Calu3 (cell line): Measurements from ENCODE around the gene AGBL2. TPM values are rescaled to one million over a fixed set of nuclear protein-coding genes. Genes with fewer than 3 reads are reported as not detected.
A peak's percentile ranks its signal among the peaks of the same experiment; 100 is the strongest.

Source experiments
- BruUV-seq: library from RNA; stranded (reverse); fragments of 400-500 nt; replicated peaks from 2 replicates; lab custom pipeline; 2021; lab: Mats Ljungman, UMichigan
- CTCF ChIA-PET: fragments of 300-600 bp; sonication (Branson Sonifier 250); formaldehyde crosslinking; loops from one replicate; lab custom pipeline; 2022; ENCODE audit warnings: antibody characterized with exemption; lab: Charles Lee
- DNase-seq: peaks from one replicate; pipeline ENCODE4 v3.0.0; 2022
- H3K27ac Mint-ChIP-seq: one replicate; pipeline ENCODE4 v1.8.0; 2022; ENCODE audit warnings: mixed read lengths; ENCODE audit not compliant: unreplicated experiment
- H3K27me3 Mint-ChIP-seq: one replicate; pipeline ENCODE4 v1.8.0; 2022; ENCODE audit warnings: mixed read lengths; ENCODE audit not compliant: unreplicated experiment
- H3K36me3 Mint-ChIP-seq: one replicate; pipeline ENCODE4 v1.8.0; 2022; ENCODE audit warnings: mild to moderate bottlenecking, moderate library complexity, mixed read lengths; ENCODE audit not compliant: insufficient read depth, unreplicated experiment
- H3K4me1 Mint-ChIP-seq: one replicate; pipeline ENCODE4 v1.8.0; 2022; ENCODE audit warnings: mild to moderate bottlenecking, low read depth, mixed read lengths; ENCODE audit not compliant: unreplicated experiment
- H3K4me3 Mint-ChIP-seq: one replicate; pipeline ENCODE4 v1.8.0; 2022; ENCODE audit warnings: mild to moderate bottlenecking, low read depth, moderate library complexity, mixed read lengths; ENCODE audit not compliant: unreplicated experiment
- H3K9me3 Mint-ChIP-seq: one replicate; pipeline ENCODE4 v1.8.0; 2022; ENCODE audit warnings: low read depth, mixed read lengths; ENCODE audit not compliant: unreplicated experiment
- intact Hi-C: fragments of 100-400 bp; cut with micrococcal nuclease; formaldehyde crosslinking; loops from one replicate; pipeline ENCODE4 v1.10.0; 2022; ENCODE audit not compliant: unreplicated experiment
- total RNA-seq: library from RNA; stranded (reverse); gene quantifications from 2 replicates; pipeline ENCODE4 v1.2.3, GENCODE V29; 2022
- TF ChIP-seq, protein P1 (sequence below): fragments of 200-600 bp; IDR thresholded peaks from one replicate; pipeline ENCODE4 v1.8.0; 2022; ENCODE audit warnings: antibody characterized with exemption; ENCODE audit not compliant: unreplicated experiment

The AGBL2 gene
- total RNA-seq, 1 experiment from 2014 or later = 6.1 TPM

DNA sequence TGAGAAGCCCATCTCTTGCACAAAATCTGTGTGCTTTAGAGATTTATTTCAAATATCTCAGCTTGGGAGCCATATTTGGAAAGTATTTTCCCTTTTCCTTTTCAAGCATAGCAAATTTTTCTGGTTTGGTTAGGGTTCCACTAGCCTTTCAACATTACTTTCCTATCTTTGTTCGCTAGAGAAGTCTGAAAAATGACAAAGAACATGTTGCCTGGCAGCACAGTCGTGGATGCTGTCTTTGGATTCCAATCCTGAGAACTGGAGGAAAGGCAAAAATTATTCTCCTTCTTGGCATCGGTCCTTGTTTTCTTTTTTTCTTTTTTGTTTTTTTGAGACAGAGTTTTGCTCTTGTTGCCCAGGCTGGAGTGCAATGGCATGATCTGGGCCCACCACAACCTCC is 65.9 kb downstream of the AGBL2 start:
- intact Hi-C loops = no loop called here
- Mint-ChIP-seq H3K4me3 (no peak overlapping the region), H3K27me3 (peaks cover 14% of the 10 kb centered on the region), H3K9me3 (peaks cover 11% of the 10 kb centered on the region), H3K4me1 (no peaks in the 10 kb centered on the region), H3K36me3 (no peaks in the 10 kb centered on the region), H3K27ac (no peak overlapping the region)
- TF ChIP-seq, protein P1, sequence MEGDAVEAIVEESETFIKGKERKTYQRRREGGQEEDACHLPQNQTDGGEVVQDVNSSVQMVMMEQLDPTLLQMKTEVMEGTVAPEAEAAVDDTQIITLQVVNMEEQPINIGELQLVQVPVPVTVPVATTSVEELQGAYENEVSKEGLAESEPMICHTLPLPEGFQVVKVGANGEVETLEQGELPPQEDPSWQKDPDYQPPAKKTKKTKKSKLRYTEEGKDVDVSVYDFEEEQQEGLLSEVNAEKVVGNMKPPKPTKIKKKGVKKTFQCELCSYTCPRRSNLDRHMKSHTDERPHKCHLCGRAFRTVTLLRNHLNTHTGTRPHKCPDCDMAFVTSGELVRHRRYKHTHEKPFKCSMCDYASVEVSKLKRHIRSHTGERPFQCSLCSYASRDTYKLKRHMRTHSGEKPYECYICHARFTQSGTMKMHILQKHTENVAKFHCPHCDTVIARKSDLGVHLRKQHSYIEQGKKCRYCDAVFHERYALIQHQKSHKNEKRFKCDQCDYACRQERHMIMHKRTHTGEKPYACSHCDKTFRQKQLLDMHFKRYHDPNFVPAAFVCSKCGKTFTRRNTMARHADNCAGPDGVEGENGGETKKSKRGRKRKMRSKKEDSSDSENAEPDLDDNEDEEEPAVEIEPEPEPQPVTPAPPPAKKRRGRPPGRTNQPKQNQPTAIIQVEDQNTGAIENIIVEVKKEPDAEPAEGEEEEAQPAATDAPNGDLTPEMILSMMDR = no peak
- no TSS peak for BruUV-seq
- DNase-seq = no peak
- CTCF ChIA-PET = no interaction called here

DNA sequence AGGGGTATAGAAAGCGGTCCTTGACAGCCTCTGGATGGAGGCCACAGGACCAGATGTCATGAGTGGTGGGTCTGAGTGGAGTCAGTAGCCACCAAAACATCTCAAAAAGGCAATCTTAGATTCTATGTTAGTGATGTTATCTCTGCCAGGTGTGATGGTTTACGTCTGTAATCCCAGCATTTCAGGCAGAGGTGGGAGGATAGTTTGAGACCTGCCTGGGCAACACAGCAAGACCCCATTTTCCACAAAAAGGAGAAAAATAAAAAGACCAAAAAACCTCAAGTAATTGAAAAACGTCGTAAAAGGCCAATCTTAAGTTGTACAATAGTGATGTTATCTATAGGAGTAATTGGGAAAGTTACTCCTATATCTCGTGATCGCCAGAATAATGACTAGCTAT is 69.2 kb downstream of the AGBL2 start:
- H3K27me3 Mint-ChIP-seq = peaks cover 11% of the 10 kb centered on the region
- H3K9me3 Mint-ChIP-seq = peaks cover 2% of the 10 kb centered on the region
- BruUV-seq = no TSS peak
- TF ChIP-seq, protein P1 = no peak
- CTCF ChIA-PET = interaction anchor here (0.6 kb wide), 1 partner anchor 1095 kb away, joined by 3 read pairs; no protein-coding TSS in a partner anchor
- intact Hi-C loops = no loop called here
- DNase-seq = no peak
- peaks cover 22% of the 10 kb centered on the region for H3K36me3 Mint-ChIP-seq
- H3K27ac Mint-ChIP-seq = no peak overlapping the region
- no peaks in the 10 kb centered on the region for H3K4me1 Mint-ChIP-seq
- H3K4me3 Mint-ChIP-seq = no peak overlapping the region

DNA sequence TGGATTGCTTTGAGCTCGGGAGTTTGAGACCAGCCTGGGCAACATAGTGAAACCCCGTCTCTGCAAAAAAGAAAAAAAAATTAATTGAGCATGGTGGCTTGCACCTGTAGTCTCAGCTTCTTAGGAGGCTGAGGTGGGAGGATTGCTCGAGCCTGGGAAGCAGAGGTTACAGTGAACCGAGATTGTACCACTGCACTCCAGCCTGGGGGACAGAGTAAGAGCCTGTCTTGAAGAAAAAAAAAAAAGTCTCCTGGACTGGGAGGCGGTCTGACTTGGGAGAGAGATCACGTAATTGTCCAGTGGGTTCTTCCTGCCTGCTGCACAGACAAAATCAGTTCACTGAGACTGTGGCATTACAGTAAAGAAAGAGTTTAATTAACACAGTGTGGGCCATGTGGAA is 69.7 kb downstream of the AGBL2 start:
- Mint-ChIP-seq H3K9me3 (peaks cover 2% of the 10 kb centered on the region), H3K36me3 (peaks cover 22% of the 10 kb centered on the region), H3K4me3 (no peak overlapping the region), H3K4me1 (no peaks in the 10 kb centered on the region), H3K27ac (no peak overlapping the region), H3K27me3 (peaks cover 11% of the 10 kb centered on the region)
- CTCF ChIA-PET = no interaction called here
- DNase-seq = no peak
- intact Hi-C loops = no loop called here
- TF ChIP-seq, protein P1 = no peak
- no TSS peak for BruUV-seq

DNA sequence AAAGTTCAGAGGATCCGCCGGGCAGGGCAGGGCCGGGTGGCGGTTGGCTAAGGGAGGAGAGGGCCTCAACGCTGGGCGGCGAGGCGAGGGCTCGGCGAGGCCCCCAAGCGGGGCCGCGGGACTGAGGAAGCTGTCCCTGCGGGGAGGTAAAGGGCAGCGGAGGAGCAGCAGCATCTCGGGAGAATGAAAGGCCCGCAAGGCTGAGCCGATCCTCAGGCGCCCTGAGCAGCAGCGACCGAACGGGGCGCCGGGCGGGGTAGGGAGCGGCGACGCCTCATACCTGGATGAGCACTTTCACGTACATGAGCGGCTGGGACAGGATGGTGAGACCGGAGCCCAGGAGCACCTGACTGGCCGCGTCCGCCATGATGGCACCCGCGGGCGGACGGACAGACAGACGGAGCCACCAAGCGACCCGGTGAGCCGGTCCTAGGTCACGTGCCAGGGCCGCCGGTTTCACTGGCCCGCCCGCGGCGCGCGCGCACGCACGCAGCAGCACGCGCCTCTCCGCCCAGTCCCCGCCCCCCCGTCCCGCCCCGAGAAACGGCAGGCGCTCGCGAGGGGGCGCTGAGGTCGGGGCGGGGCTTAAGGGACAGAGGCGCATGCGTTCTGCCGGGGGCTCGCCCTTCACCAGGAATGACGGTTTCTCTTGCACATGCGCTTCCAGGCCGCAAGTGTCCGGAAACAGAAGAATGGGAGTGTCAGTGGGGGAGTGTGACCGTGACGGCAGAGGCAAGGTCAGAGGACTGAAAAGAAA is 72.9 kb downstream of the AGBL2 start, which contains the start of gene MTCH2:
Gene MTCH2 (minus strand): TSS at position 461 of the 757 bp plus-strand sequence. CDS start 94 bp downstream, at position 367.
- Mint-ChIP-seq H3K27ac (peak within 1 kb of the TSS; percentile 82), H3K9me3 (peaks cover 2% of the 10 kb centered on the region), H3K4me1 (no peaks in the 10 kb centered on the region), H3K36me3 (peaks cover 22% of the 10 kb centered on the region), H3K4me3 (peak within 1 kb of the TSS; percentile 80), H3K27me3 (peaks cover 11% of the 10 kb centered on the region)
- no TSS peak for BruUV-seq
- intact Hi-C loops = loop anchor here (5.0 kb wide), 1 partner anchor 75 kb away; the partner anchor contains the start of gene AGBL2
- DNase-seq = peak; percentile 96
- CTCF ChIA-PET = interaction anchor here (1.5 kb wide), 1 partner anchor 18 kb away, joined by 3 read pairs; no protein-coding TSS in a partner anchor
- TF ChIP-seq, protein P1 = peak; percentile 18
